Lower leg skin (tissue), 3 donors: ENCODE results near the gene RPL37A.

ENCODE experiments used
- CTCF ChIP-seq, 3 donors: fragments of 450-650 bp; IDR thresholded peaks; one replicate each; pipeline ENCODE4 v1.5.1; 2016; ENCODE audit warnings: antibody characterized with exemption in 3 of 3, mild to moderate bottlenecking in 3 of 3, moderate library complexity in 2 of 3
- POLR2A ChIP-seq, 2 donors: fragments of 450-650 bp; IDR thresholded peaks; one replicate each; pipeline ENCODE4 v1.6.1; 2016 to 2017; ENCODE audit warnings: antibody characterized with exemption in 2 of 2, mild to moderate bottlenecking in 1 of 2, moderate library complexity in 1 of 2

GRCh38 chr2:216499641-216500218, 1.1 kb downstream of the RPL37A start:
- no peak for TF ChIP-seq CTCF (IDR thresholded peaks at IDR 0.05)
- no peak for TF ChIP-seq POLR2A (IDR thresholded peaks at IDR 0.05)
